Right lobe of liver (tissue), 4 donors: Measurements from ENCODE around the gene CITED4.

Experiments used
- CTCF ChIP-seq, 4 donors: fragments of 200-600 bp in 3 of 4; fragments of 450-650 bp in 1 of 4; IDR thresholded peaks; one replicate each; pipeline versions ENCODE4 v1.5.1 to v1.8.0; 2016 to 2022; ENCODE audit warnings: antibody characterized with exemption in 4 of 4, mild to moderate bottlenecking in 2 of 4
- POLR2A ChIP-seq: fragments of 450-650 bp; IDR thresholded peaks from one replicate; pipeline ENCODE4 v1.6.1; 2017; ENCODE audit warnings: antibody characterized with exemption, mild to moderate bottlenecking
- donor health status: DM: no; HTN: no; CAD: no.
- donor health status: DM: no; HTN: no; CAD: no.
- donor health status: DM: no; HTN: yes; CAD: no.

GRCh38 chr1:40842207-40842606 lies 20.0 kb downstream of the CITED4 start:
- TF ChIP-seq POLR2A (no peak), CTCF (IDR thresholded peaks at IDR 0.05) (no peak)
